ENCODE measurements around the gene HJURP.

Gene HJURP

DNA sequence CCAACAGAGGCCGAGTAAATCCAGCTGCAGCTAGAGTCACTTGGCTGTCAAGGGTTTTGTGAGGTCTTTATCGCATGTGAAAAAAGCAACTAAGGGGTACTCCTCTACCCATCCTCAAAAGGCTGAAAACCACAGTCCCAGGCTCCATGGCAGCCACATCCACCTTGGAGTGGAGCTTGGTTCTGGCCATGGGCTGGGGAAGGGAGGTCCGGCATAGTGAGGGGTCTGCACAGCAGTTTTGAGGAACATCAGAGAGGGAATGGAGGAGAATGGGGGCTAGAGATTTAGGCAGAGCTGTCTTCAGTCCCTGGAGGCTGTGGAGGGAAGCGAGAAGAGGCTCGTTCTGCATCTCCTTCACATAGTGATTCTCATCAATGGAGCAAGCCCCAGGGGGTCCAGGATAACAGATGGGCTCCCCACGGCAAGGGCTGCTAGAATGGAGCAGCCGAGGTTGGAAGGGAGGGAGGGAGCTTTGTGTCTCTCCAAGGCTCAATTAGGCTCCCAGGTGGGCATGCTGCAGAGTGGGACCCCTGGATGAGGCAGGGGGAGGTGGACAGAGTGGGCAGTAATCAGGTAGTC is 55.2 kb downstream of the HJURP start:
- H3K4me3 ChIP-seq: no peak overlapping the region

DNA sequence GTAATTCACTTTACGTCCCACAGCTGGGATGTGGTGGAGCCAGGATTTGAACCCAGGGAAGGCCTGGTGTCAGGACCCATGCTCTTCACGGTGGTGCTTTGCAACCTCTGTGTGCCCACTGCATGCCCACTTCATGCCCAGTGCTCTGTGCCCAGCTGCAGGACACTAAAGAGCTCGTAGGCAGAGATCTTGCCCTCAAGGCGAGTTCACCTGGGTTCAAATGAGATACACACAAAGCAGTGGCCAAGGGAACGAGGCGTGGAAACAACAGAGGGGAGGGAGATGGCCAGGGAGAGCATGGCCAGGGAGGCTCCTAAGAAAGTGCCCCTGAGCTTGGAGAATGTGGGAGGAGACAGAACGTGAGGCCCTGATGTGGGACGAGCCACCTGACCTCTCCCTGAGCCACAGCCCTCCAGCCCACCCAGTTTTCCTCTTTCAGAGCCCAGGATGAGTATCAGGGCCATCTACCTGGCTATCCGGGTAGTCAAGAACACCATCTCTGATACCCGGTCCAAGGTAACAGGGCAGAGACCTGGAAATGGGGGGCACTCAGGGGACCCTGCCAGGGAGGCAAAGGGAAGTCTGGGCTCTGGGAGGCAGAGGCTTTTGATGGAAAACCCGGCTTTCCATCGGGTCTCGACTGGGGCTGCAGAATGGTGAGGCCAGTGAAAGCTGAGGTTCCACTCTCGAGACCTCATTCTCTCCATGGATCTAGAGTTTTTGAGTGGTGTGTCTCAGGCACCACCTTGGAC is 55.8 kb downstream of the HJURP start:
- H3K27ac ChIP-seq: no peak overlapping the region
- H3K4me3 ChIP-seq: no peak overlapping the region

More for the DNA sequence above, 55.2 kb downstream of the HJURP start:
- H3K27ac ChIP-seq: no peak overlapping the region

DNA sequence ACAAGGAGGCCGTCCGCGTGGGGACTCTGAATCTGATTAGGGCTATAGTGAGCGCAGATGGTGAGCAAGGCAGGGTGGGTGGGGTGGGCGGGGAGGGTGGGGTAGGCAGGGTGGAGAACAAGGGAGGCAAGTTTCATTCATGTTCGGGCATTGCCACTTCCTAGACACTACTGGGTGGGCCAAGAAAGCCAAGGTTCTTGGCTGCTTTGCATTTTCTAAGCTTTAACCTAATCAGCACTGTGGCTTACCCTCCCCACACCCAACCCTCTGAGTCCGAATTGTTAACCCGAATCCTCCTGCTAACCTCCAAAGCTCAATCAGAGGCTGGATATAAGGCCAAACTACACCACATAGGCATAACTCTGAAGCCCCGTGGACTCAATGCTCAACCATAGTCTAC is 58.1 kb downstream of the HJURP start:
- H3K27ac ChIP-seq: no peak overlapping the region
- no peak overlapping the region for H3K4me3 ChIP-seq

GRCh38 chr2:233795735-233796171 is 58.6 kb downstream of the HJURP start:
- H3K27ac ChIP-seq: no peak overlapping the region
- H3K4me3 ChIP-seq: no peak overlapping the region

DNA sequence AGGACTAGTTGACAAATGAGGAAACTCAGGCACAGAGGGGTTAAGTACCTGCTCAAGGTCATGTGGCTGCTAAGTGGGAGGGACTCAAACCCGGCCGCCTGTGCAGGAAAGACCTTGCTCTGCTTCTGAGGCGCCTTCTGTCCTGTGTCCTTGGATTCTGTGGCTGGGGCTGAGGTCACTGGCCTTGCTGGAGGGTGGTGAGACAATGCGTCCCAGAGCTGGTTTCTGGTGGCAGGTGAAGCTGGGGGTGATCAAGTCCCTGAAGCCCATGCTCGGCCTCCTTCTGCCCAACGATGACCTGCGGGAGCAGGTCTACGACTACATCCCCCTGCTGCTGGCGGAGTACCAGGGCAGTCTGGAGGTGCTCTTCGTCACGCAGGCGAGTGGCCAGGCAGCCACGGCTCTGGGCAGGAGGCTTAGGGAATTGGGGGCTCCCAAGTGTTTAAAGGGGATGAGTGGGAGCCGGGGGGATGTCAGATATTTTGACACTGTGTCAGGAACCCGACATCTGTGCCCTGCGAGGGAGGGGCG is 60.1 kb downstream of the HJURP start:
- Histone ChIP-seq H3K27ac (no peak overlapping the region), H3K4me3 (no peak overlapping the region)

GRCh38 chr2:233793465-233794127 is 60.7 kb downstream of the HJURP start:
- Histone ChIP-seq H3K27ac (no peak overlapping the region), H3K4me3 (no peak overlapping the region)

- no peak overlapping the region for H3K27ac ChIP-seq
- no peak overlapping the region for H3K4me3 ChIP-seq
Observed at GRCh38 chr2:233792720-233793119, 61.6 kb downstream of the HJURP start.

- no peak overlapping the region for H3K4me3 ChIP-seq
- H3K27ac ChIP-seq: no peak overlapping the region
Observed at GRCh38 chr2:233791883-233792329, 62.4 kb downstream of the HJURP start.

DNA sequence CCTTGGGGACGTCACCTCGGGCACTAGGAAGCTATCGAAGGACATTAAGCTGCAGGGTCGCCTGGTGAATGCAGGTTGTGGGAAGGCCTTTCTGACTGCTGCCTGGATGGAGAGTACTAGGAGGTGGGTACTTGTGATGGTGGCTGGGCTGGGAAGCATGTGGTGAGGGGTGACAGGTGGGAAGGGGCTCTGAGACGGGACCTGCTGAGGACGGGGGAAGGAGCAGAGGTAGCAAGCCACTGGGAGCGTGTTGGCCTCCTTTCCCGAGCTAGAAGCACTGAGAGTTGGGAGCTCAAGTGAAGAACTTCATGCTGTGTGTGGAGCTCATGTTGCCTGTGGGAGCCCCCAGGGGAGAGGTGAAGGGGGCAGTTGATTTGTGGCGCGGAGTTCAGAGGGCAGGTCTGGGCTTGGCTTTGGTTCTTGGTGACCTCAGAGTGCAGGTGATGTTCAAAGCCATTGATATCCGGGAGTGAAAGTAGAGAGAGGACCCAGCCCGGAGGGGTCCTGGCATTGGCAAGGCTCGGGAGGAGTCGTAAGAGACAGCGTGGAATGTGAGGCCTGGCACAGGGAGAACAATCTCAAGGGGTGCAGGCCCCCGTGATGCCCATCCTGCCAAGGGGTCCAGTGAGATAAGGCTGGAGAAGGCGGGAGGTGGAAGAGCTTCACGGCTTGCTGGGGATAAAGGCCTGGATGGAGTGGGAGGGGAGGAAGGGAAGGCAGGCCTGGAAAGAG is 63.0 kb downstream of the HJURP start:
- no peak overlapping the region for H3K4me3 ChIP-seq
- H3K27ac ChIP-seq: no peak overlapping the region

DNA sequence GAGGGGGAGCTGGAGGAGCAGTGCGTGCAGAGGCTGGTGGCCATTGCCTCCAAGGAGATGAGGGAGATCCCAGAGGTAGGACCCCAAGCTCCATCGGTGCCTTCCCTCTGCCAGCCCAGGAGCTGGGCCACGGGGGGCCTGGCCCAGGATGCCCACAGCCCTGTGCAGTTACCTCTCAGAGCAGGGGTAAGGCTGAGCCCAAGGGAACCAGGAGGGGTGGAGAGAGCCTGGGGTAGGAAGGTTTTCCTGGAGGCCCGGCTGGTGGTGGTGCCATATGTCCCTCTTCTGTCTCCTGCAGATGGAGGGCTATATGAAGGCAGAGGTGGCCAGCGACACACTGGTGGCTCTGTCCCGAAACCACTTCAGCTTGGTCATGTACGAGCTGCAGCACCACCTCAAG is 64.8 kb downstream of the HJURP start:
- Histone ChIP-seq H3K4me3 (no peak overlapping the region), H3K27ac (no peak overlapping the region)

Measured in skin epidermis (tissue), 12 donors.